Coronary artery (tissue), 2 donors: ENCODE measurements around the gene MUC2.

ENCODE experiments used
- DNase-seq: peaks from one replicate; pipeline ENCODE4 v3.0.0-alpha.2; 2017; ENCODE audit warnings: low spot score
- H3K27ac ChIP-seq, 2 donors: fragments of 200-600 bp; sonication (generic); one replicate each; pipeline ENCODE4 v1.5.1; 2016 to 2019
- H3K4me3 ChIP-seq: fragments of 200-600 bp; sonication (generic); 2 replicates; pipeline ENCODE4 v1.5.1; 2016; ENCODE audit warnings: mild to moderate bottlenecking, moderate library complexity
- TF ChIP-seq, protein P1 (sequence below): fragments of 200-600 bp; sonication (generic); IDR thresholded peaks from one replicate; pipeline ENCODE4 v1.5.1; 2019; ENCODE audit warnings: antibody characterized with exemption

MUC2 gene

GRCh38 chr11:1041471-1041870 is 33.2 kb upstream of the MUC2 start:
- TF ChIP-seq, protein P1, sequence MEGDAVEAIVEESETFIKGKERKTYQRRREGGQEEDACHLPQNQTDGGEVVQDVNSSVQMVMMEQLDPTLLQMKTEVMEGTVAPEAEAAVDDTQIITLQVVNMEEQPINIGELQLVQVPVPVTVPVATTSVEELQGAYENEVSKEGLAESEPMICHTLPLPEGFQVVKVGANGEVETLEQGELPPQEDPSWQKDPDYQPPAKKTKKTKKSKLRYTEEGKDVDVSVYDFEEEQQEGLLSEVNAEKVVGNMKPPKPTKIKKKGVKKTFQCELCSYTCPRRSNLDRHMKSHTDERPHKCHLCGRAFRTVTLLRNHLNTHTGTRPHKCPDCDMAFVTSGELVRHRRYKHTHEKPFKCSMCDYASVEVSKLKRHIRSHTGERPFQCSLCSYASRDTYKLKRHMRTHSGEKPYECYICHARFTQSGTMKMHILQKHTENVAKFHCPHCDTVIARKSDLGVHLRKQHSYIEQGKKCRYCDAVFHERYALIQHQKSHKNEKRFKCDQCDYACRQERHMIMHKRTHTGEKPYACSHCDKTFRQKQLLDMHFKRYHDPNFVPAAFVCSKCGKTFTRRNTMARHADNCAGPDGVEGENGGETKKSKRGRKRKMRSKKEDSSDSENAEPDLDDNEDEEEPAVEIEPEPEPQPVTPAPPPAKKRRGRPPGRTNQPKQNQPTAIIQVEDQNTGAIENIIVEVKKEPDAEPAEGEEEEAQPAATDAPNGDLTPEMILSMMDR: no peak
- DNase-seq: no peak
- Histone ChIP-seq H3K4me3 (no peak overlapping the region), H3K27ac (no peak overlapping the region)

DNA sequence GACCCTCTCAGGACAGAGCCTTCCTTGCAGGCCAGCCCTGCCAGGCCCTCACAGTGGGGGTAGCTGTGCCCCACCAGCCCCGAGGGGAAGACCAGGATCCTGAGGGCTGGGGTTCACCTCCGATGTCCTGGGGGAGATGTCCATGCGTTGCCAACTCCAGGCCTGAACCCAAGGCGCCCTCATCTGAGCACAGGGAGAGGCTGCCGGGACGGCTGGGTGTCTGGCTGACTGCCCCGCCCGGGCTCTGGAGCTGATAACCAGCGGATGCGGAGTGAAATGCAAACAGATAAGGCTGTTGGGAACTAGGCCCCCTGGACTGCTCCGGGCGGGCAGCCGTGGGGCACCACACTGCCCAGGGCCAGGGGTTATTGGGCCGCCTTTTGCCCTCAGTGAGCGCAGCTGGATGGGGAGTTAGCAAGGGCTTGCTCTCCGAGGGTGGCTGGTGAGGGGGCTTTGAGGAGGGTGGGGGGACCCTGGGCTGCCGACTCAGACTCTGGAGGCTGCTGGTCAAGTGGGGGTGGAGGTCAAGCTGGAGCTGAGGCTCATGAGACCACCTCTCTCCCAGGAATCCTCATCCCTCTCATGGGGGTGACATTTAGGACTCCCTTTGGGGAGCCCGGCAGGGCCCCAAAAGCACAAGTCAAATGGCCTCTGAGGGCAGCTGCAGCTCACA is 32.6 kb upstream of the MUC2 start:
- TF ChIP-seq, protein P1: no peak
- Histone ChIP-seq H3K27ac (no peak overlapping the region), H3K4me3 (no peak overlapping the region)
- DNase-seq: no peak

GRCh38 chr11:1042626-1043562 is 31.8 kb upstream of the MUC2 start:
- TF ChIP-seq, protein P1: no peak
- no peak for DNase-seq
- H3K4me3 ChIP-seq: no peak overlapping the region
- no peak overlapping the region for H3K27ac ChIP-seq

GRCh38 chr11:1043563-1044096 is 31.0 kb upstream of the MUC2 start:
- Histone ChIP-seq H3K4me3 (no peak overlapping the region), H3K27ac (no peak overlapping the region)
- DNase-seq: no peak
- TF ChIP-seq, protein P1: no peak

DNA sequence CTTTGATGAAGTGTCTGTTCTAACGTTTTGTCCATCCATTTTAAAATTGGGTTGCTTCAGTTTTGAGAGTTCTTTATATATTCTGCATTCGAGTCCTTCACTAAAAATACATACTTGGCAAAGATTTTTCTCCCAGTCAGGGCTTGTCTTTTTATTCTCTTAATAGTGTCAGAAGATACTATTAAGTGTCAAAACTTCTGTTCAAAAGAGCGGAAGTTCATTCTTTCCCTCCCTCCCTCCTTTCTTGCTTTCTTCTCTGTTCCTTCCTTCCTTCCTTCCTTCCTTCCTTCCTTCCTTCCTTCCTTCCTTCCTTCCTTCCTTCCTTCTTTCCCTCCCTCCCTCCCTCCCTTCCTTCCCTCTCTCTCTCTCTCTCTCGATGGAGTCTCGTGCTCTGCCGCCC is 30.5 kb upstream of the MUC2 start:
- TF ChIP-seq, protein P1: no peak
- Histone ChIP-seq H3K4me3 (no peak overlapping the region), H3K27ac (no peak overlapping the region)
- DNase-seq: no peak

GRCh38 chr11:1047595-1048156 is 27.0 kb upstream of the MUC2 start:
- no peak overlapping the region for H3K4me3 ChIP-seq
- DNase-seq: no peak
- H3K27ac ChIP-seq: no peak overlapping the region
- TF ChIP-seq, protein P1: no peak
